Nephron (organoid): ENCODE data around the gene PIPOX.

Source experiments
- H3K27ac Mint-ChIP-seq, 3 experiments: 2 replicates each; pipeline ENCODE4 v1.8.0; 2020; ENCODE audit warnings: mixed read lengths in 3 of 3, mild to moderate bottlenecking in 2 of 3, moderate library complexity in 1 of 3
- H3K27me3 Mint-ChIP-seq: 2 replicates; pipeline ENCODE4 v1.8.0; 2021; ENCODE audit warnings: low read depth, mild to moderate bottlenecking, moderate library complexity, mixed read lengths
- H3K36me3 Mint-ChIP-seq: 2 replicates; pipeline ENCODE4 v1.8.0; 2020; ENCODE audit warnings: low read depth, mixed read lengths
- H3K4me1 Mint-ChIP-seq: 2 replicates; pipeline ENCODE4 v1.8.0; 2020; ENCODE audit warnings: mixed read lengths
- H3K4me3 Mint-ChIP-seq, 3 experiments: 2 replicates each; pipeline ENCODE4 v1.8.0; 2020; ENCODE audit warnings: mild to moderate bottlenecking in 3 of 3, mixed read lengths in 3 of 3, moderate library complexity in 2 of 3
- H3K9me3 Mint-ChIP-seq: 2 replicates; pipeline ENCODE4 v1.8.0; 2020; ENCODE audit warnings: mixed read lengths
- TF ChIP-seq, protein P1 (sequence below), 3 experiments: fragments of 200-600 bp; sonication (generic); IDR thresholded peaks; one replicate each; pipeline ENCODE4 v1.5.0; 2021; ENCODE audit warnings: antibody characterized with exemption in 3 of 3; ENCODE audit not compliant: unreplicated experiment in 3 of 3

The PIPOX gene

DNA sequence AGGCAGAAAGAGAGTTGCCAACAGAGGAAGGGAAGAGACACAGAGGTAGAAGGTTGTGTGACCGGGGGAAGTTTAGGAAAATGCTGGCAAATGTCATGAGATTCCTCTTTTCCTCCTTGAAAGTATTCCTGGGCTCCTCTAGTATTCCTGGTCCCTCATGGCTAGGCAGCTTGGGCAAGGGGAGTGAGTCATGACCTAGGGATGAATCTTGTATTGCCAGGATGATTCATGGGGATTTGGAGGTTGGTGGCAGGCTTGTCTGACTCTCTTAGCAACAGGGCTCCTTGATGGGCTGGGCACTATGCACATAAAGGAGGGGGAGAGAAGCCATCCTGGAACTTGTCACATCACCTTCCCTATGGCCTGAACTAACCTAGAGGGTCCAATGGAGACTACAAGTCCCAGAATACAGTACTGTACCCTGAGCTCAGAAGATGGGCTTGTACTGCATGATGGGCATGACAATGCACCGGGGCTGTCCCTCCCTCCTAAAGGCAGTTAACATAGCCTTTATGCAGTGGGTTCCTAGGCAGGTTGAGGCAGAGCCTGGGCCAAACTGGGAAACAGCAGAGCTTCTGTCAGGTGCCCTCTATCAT is 35.0 kb upstream of the PIPOX start:
- Mint-ChIP-seq H3K4me3 (no peak overlapping the region), H3K27ac (no peak overlapping the region), H3K9me3 (no peaks in the 10 kb centered on the region), H3K27me3 (peaks cover 90% of the 10 kb centered on the region), H3K36me3 (no peaks in the 10 kb centered on the region), H3K4me1 (peaks cover 5% of the 10 kb centered on the region)
- TF ChIP-seq, protein P1, sequence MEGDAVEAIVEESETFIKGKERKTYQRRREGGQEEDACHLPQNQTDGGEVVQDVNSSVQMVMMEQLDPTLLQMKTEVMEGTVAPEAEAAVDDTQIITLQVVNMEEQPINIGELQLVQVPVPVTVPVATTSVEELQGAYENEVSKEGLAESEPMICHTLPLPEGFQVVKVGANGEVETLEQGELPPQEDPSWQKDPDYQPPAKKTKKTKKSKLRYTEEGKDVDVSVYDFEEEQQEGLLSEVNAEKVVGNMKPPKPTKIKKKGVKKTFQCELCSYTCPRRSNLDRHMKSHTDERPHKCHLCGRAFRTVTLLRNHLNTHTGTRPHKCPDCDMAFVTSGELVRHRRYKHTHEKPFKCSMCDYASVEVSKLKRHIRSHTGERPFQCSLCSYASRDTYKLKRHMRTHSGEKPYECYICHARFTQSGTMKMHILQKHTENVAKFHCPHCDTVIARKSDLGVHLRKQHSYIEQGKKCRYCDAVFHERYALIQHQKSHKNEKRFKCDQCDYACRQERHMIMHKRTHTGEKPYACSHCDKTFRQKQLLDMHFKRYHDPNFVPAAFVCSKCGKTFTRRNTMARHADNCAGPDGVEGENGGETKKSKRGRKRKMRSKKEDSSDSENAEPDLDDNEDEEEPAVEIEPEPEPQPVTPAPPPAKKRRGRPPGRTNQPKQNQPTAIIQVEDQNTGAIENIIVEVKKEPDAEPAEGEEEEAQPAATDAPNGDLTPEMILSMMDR (IDR thresholded peaks at IDR 0.05; ENCODE audit: unreplicated experiment in 3 of 3), result no peak

DNA sequence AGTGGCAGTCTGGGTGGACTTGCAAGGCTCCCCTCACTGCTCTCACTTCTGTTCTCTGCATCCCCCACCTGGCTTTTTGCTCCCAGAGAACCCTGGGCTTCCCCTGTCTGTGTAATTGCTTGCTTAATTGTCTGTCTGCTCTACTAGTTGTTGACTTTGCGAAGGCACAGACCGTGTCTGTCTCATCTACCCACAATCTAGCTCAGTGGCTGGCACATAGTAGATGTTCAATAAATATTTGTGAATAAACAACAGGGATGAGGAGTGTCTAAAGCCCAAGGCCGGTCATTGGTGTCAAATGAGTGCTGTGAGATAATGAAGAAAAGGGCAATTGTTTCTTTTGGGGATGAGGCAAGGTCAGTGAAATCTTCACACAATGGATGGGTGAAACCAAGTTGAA is 34.4 kb upstream of the PIPOX start:
- H3K27me3 Mint-ChIP-seq, result peaks cover 86% of the 10 kb centered on the region
- no peak overlapping the region for H3K27ac Mint-ChIP-seq
- H3K9me3 Mint-ChIP-seq, result no peaks in the 10 kb centered on the region
- H3K4me1 Mint-ChIP-seq, result peaks cover 5% of the 10 kb centered on the region
- H3K4me3 Mint-ChIP-seq, result no peak overlapping the region
- TF ChIP-seq, protein P1 (IDR thresholded peaks at IDR 0.05; ENCODE audit: unreplicated experiment in 3 of 3), result no peak
- no peaks in the 10 kb centered on the region for H3K36me3 Mint-ChIP-seq

DNA sequence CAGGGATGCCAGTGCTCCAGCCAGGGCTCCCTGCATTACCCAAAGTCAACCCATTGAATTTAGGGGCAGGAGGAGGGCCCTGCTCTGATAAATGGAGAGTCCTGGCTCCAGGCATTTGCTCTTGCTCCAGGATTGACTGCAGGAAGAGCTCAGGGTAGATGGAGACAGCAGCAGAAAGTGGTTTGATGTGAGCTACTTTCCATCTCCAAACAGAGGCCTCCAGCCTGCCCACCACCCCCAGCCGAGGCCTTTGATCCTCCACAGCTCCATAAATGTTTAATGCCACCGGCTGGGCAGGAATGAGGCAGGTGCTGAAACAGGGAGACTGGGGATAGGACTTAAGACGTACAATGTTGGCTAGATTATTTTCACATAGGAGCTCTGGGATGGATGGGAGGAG is 32.8 kb upstream of the PIPOX start:
- TF ChIP-seq, protein P1 (IDR thresholded peaks at IDR 0.05; ENCODE audit: unreplicated experiment in 3 of 3), result no peak
- Mint-ChIP-seq H3K27ac (no peak overlapping the region), H3K27me3 (peaks cover 85% of the 10 kb centered on the region), H3K9me3 (no peaks in the 10 kb centered on the region), H3K4me1 (peaks cover 16% of the 10 kb centered on the region), H3K36me3 (no peaks in the 10 kb centered on the region), H3K4me3 (no peak overlapping the region)

DNA sequence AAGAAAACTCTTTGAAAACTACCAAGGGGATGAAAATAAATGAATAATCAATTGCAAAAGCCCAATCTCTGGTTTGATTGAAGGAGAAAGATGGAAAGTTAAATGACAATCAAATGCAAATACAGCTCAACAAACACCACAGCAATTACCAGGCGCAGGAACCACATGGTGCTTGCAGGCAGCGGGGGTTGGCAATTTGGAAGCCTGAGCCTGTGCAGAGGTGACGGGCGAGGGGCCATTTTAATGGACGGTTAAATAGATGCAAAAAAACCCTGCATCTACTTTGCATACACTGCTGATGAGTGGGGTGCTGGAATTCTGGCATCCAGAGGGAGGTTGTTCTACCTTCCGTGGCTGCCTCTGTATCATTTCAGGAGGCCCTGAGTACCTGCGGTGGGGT is 32.4 kb upstream of the PIPOX start:
- H3K36me3 Mint-ChIP-seq, result no peaks in the 10 kb centered on the region
- H3K4me1 Mint-ChIP-seq, result peaks cover 16% of the 10 kb centered on the region
- peaks cover 84% of the 10 kb centered on the region for H3K27me3 Mint-ChIP-seq
- TF ChIP-seq, protein P1 (IDR thresholded peaks at IDR 0.05; ENCODE audit: unreplicated experiment in 3 of 3), result no peak
- H3K9me3 Mint-ChIP-seq, result no peaks in the 10 kb centered on the region
- no peak overlapping the region for H3K27ac Mint-ChIP-seq
- no peak overlapping the region for H3K4me3 Mint-ChIP-seq

DNA sequence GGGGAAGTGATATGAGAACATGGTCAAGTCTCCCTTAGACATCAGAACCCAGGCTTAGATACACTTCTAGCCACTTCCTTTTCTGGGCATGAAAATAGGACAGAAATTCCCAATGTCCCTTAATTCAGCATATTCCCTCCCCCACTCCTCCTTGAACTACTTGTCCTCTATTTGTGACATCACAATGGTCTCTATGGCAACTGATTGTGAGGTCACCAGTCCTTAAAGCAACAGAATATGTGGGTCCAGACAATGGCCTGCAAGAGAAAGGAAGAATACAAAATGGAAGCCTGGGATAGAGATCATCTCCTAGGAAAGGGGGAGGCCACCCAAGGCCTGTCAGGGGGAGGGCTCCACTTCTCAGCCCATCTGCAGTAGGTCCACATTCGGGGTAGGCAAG is 30.4 kb upstream of the PIPOX start:
- Mint-ChIP-seq H3K4me1 (peaks cover 13% of the 10 kb centered on the region), H3K4me3 (no peak overlapping the region), H3K36me3 (no peaks in the 10 kb centered on the region), H3K9me3 (no peaks in the 10 kb centered on the region), H3K27ac (no peak overlapping the region), H3K27me3 (peaks cover 88% of the 10 kb centered on the region)
- TF ChIP-seq, protein P1 (IDR thresholded peaks at IDR 0.05; ENCODE audit: unreplicated experiment in 3 of 3), result no peak

DNA sequence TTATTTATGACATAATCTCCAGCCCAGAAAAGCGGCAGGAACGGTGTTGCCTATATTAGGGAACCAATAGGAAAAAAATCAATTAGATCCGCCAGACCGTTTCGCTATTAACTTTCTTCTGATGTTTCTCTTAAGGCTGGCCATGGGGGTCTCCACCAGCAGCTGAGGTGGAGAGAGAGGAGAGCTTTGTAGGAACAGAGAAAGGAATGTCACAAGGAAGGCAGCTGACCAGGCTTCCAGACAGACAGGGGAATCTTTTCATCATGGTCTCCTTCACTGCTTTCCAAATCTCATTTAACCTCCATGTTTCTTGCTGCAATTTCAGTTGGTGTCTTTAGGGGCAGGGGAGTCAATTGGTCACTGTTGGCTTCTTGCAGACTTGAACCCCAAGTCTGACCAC is 28.2 kb upstream of the PIPOX start:
- H3K9me3 Mint-ChIP-seq, result no peaks in the 10 kb centered on the region
- peaks cover 89% of the 10 kb centered on the region for H3K27me3 Mint-ChIP-seq
- TF ChIP-seq, protein P1 (IDR thresholded peaks at IDR 0.05; ENCODE audit: unreplicated experiment in 3 of 3), result no peak
- H3K36me3 Mint-ChIP-seq, result no peaks in the 10 kb centered on the region
- H3K4me1 Mint-ChIP-seq, result peaks cover 18% of the 10 kb centered on the region
- H3K4me3 Mint-ChIP-seq, result no peak overlapping the region
- no peak overlapping the region for H3K27ac Mint-ChIP-seq
